Effector CD4-positive, alpha-beta T cell (primary cell): ENCODE data around the gene SOX8.

ENCODE experiments used
- DNase-seq: peaks from one replicate; pipeline ENCODE4 v3.0.0-alpha.2; 2020

The SOX8 gene

DNA sequence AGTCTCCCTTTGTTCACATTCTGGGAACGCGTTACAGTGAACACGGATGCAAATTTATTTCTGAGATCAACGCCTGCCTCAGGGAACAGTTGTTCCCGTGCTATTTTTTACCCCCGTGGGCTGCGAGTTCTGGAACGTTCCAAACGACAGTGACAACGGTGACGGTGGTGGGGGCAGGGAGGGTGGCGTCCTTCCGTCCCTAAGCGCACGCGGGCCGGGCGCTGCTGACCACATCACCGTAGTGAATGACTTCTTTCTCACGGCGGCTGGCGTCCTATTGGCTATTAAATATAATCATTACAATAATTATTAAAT lies 45.9 kb downstream of the SOX8 start:
- no peak for DNase-seq

- no peak for DNase-seq
These were observed 46.5 kb downstream of the SOX8 start for GRCh38 chr16:1028056-1028455.

- no peak for DNase-seq
These were observed 47.1 kb downstream of the SOX8 start for GRCh38 chr16:1028524-1029258.

DNA sequence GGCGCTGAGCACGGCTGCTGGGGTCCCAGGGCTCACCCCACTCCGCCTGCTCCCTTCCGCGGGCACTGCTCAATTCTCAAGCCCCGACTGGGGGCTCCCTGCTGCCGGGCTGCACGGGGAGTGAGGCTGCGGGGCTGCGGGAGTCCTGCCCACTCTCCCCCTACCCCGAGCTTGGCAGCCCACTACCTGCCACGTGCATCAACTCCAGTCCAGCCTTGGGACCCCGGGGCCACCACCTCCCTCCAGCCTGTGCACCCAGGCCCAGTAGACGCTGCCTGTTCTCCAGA lies 47.6 kb downstream of the SOX8 start:
- DNase-seq = no peak

DNA sequence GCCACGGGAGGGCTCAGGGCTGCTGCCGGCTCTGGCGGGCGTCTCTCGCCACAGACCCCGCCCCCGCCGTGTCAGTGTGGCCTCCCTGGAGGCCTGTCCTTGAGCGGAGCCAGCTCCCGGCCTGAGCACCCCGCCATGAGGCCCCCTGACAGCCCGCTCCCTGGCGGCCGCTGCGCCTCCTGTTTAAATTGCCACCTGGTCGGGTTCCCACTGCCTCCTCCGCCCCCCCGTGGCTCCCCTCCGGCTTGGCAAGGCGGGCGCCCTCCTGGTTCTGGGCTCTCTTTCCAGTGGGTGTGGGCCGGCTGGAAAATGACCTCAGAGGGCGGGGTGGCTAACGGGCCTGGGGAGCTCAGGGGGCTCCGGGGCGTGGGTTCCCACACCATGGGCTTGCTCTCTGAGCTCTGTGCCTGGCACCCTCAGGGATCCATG lies 48.9 kb downstream of the SOX8 start:
- DNase-seq = no peak

GRCh38 chr16:1031666-1032065 lies 50.1 kb downstream of the SOX8 start:
- no peak for DNase-seq

DNA sequence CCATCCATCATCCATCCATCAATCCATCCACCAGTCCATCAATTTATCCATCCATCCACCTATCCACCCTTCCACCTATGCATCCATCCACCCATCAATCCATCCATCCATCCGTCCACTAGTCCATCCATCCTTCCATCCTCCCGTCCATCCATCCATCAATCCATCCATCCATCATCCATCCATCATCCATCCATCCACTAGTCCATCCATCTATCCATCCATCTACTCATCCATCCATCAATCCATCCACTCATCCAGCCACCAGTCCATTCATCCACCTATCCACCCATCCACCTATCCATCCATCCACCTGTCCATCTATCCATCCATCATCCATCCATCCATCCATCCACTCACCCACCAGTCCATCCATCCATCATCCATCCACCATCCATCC lies 51.0 kb downstream of the SOX8 start:
- no peak for DNase-seq

GRCh38 chr16:1033128-1033679 lies 51.6 kb downstream of the SOX8 start:
- no peak for DNase-seq

DNA sequence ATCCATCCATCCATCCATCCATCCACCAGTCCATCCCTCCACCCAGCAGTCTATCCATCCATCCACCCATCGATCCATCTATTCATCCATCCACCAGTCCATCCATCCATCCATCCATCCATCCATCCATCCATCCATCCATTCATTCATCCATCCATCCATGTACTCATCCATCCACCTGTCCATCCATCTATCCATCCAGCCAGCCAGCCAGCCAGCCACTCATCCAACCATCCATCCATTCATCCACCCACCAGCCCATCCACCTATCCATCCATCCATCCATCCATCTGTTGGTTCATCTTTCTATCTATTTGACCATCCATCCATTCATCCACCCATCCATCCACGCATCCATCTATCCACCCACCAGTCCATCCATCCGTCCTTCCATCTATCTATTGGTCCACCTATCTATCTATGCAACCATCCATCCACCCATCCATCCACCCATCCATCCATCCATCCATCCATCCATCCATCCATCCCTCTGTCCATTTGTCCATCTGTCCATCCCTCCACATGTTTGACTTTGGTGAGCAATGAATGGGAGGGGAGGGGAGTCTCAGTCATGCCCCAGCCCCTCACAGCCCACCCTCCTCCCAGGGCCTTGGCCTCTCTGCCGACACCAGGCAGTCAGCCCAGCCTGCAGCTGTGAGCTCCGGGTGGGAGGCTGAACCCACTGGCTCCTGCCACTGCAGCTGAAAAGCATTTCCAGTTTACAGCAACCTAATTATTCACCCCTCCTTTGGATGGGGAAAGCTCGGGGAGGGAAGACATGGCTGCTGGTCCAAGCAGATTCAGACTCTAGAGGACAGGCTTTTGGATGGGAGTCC lies 52.9 kb downstream of the SOX8 start:
- no peak for DNase-seq

DNA sequence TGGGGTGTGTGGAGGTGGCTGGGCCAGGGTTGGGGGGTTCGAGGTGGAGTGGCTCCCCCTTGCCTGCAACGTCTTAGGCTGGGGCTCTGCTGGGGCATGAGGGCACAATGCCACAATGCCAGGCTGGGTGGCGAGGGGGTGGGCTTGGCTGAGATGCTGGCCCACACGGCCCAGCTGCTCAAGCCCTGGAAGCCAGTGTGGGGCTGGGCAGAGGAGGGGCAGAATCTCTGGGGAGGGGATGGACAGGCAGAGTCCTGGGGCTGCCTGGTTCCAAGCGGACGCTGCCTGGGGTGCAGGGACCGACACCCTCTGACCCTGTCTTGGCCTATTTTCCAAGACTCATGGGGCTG lies 53.5 kb downstream of the SOX8 start:
- DNase-seq = no peak

DNA sequence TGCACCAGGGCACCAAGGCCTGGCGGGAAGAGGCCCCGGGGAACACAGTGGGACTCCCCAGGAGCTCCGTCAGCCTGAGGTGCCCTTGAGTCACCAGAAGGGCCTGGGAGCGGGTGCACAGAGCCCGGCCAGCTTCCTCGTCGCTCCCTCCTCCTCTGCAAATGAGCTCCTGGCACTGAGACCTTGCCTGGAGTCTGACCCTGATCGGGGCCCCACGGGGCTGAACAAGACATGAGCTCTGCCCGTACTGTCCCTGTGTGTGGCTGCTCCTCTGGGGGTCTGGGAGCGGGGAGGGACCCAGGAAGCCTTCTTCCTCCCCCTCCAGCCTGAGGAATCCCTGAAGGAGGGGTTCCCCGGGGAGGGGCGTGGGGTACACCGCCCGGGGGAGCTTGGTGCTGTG lies 54.6 kb downstream of the SOX8 start:
- DNase-seq = no peak
